ENCODE measurements around the gene TMEFF1. TPM values are rescaled to one million over a fixed set of nuclear protein-coding genes. Genes with fewer than 3 reads are reported as not detected.

The TMEFF1 gene
- total RNA-seq, 1 experiment from 2014 or later: 3.3 TPM

DNA sequence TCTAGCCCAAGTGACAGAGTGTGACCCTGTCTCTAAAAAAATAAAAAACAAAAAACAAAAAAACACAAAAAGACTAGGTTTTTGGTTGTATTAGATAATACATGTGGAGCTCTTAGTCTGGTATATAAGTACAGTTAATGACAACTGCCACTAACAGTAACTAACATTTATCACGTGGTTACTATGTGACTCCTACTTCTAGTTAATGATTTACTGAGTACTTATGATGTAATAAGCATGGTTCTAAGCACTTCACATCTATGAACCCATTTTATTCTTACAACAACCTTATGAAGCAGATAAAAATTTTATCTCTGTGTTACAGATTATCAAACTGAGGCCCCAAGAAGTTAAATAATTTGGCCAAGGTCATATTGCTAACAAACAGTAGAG lies 6.1 kb upstream of the TMEFF1 start:
- no peak overlapping the region for H3K4me3 ChIP-seq (replicated peaks in 1 of 2; ENCODE audit: low read depth in 1 of 2, low read length in 2 of 2)
- no peaks in the 10 kb centered on the region for H4K20me1 ChIP-seq (ENCODE audit: insufficient read depth)
- POLR2A ChIA-PET: no interaction called here
- H2AFZ ChIP-seq (ENCODE audit: low read depth, low read length, poor library complexity, severe bottlenecking): no peak overlapping the region
- DNase-seq (ENCODE audit: low read depth, low spot score) (no peak), ATAC-seq (no peak)
- no peak overlapping the region for H3K4me2 ChIP-seq (ENCODE audit: low read length)
- H3K36me3 ChIP-seq (ENCODE audit: control insufficient read depth in 1 of 2, insufficient read depth in 2 of 2, low read length in 2 of 2): no peaks in the 10 kb centered on the region
- no peak overlapping the region for H3K27ac ChIP-seq (ENCODE audit: low read depth, low read length)
- no peaks in the 10 kb centered on the region for H3K9me2 ChIP-seq (ENCODE audit: insufficient read depth)
- H3K79me2 ChIP-seq (ENCODE audit: insufficient read depth, low read length): no peaks in the 10 kb centered on the region
- RAD21 ChIA-PET (ENCODE audit: low non-redundant PET in 1 of 2, low total read pairs in 2 of 2, uncharacterized antibody in 2 of 2, unreplicated experiment in 2 of 2): no interaction called here
- intact Hi-C loops (cut with micrococcal nuclease): no loop called here
- H3K27me3 ChIP-seq (ENCODE audit: insufficient read depth, low read length): no peaks in the 10 kb centered on the region
- H3K9me3 ChIP-seq (ENCODE audit: control insufficient read depth in 1 of 2, insufficient read depth in 1 of 2, low read depth in 1 of 2, low read length in 2 of 2): no peaks in the 10 kb centered on the region
- BruUV-seq (replicated peaks): no TSS peak
- TF ChIP-seq TCF7L2 (IDR thresholded peaks at IDR 0.05; ENCODE audit: borderline replicate concordance, extremely low read depth, insufficient read depth, insufficient read length) (no peak), CEBPB (IDR thresholded peaks at IDR 0.05; ENCODE audit: low read depth) (no peak), JUND (IDR thresholded peaks at IDR 0.05) (no peak), YY1 (IDR thresholded peaks at IDR 0.05; ENCODE audit: extremely low read depth, insufficient replicate concordance, low read depth, low read length) (no peak), FOSL1 (IDR thresholded peaks at IDR 0.05; ENCODE audit: low read depth) (no peak), POLR2A (IDR thresholded peaks at IDR 0.05; ENCODE audit: borderline replicate concordance, extremely low read depth, insufficient read depth, insufficient read length) (no peak), SRF (IDR thresholded peaks at IDR 0.05; ENCODE audit: low read depth) (no peak)
- TF ChIP-seq, protein P1, sequence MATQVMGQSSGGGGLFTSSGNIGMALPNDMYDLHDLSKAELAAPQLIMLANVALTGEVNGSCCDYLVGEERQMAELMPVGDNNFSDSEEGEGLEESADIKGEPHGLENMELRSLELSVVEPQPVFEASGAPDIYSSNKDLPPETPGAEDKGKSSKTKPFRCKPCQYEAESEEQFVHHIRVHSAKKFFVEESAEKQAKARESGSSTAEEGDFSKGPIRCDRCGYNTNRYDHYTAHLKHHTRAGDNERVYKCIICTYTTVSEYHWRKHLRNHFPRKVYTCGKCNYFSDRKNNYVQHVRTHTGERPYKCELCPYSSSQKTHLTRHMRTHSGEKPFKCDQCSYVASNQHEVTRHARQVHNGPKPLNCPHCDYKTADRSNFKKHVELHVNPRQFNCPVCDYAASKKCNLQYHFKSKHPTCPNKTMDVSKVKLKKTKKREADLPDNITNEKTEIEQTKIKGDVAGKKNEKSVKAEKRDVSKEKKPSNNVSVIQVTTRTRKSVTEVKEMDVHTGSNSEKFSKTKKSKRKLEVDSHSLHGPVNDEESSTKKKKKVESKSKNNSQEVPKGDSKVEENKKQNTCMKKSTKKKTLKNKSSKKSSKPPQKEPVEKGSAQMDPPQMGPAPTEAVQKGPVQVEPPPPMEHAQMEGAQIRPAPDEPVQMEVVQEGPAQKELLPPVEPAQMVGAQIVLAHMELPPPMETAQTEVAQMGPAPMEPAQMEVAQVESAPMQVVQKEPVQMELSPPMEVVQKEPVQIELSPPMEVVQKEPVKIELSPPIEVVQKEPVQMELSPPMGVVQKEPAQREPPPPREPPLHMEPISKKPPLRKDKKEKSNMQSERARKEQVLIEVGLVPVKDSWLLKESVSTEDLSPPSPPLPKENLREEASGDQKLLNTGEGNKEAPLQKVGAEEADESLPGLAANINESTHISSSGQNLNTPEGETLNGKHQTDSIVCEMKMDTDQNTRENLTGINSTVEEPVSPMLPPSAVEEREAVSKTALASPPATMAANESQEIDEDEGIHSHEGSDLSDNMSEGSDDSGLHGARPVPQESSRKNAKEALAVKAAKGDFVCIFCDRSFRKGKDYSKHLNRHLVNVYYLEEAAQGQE (IDR thresholded peaks at IDR 0.05; ENCODE audit: low read depth): no peak
- TF ChIP-seq, protein P2, sequence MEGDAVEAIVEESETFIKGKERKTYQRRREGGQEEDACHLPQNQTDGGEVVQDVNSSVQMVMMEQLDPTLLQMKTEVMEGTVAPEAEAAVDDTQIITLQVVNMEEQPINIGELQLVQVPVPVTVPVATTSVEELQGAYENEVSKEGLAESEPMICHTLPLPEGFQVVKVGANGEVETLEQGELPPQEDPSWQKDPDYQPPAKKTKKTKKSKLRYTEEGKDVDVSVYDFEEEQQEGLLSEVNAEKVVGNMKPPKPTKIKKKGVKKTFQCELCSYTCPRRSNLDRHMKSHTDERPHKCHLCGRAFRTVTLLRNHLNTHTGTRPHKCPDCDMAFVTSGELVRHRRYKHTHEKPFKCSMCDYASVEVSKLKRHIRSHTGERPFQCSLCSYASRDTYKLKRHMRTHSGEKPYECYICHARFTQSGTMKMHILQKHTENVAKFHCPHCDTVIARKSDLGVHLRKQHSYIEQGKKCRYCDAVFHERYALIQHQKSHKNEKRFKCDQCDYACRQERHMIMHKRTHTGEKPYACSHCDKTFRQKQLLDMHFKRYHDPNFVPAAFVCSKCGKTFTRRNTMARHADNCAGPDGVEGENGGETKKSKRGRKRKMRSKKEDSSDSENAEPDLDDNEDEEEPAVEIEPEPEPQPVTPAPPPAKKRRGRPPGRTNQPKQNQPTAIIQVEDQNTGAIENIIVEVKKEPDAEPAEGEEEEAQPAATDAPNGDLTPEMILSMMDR (IDR thresholded peaks at IDR 0.05 in 2 of 3, conservative IDR thresholded peaks at IDR 0.05 in 1 of 3; ENCODE audit: borderline replicate concordance in 1 of 3, insufficient read depth in 1 of 3, low read depth in 2 of 3, low read length in 2 of 3): no peak
- TF ChIP-seq, protein P3, sequence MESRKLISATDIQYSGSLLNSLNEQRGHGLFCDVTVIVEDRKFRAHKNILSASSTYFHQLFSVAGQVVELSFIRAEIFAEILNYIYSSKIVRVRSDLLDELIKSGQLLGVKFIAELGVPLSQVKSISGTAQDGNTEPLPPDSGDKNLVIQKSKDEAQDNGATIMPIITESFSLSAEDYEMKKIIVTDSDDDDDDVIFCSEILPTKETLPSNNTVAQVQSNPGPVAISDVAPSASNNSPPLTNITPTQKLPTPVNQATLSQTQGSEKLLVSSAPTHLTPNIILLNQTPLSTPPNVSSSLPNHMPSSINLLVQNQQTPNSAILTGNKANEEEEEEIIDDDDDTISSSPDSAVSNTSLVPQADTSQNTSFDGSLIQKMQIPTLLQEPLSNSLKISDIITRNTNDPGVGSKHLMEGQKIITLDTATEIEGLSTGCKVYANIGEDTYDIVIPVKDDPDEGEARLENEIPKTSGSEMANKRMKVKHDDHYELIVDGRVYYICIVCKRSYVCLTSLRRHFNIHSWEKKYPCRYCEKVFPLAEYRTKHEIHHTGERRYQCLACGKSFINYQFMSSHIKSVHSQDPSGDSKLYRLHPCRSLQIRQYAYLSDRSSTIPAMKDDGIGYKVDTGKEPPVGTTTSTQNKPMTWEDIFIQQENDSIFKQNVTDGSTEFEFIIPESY (IDR thresholded peaks at IDR 0.05; ENCODE audit: extremely low read depth, insufficient replicate concordance, low read length): no peak
- H3K4me1 ChIP-seq (ENCODE audit: control insufficient read depth in 1 of 2, insufficient read depth in 2 of 2, low read length in 2 of 2): no peaks in the 10 kb centered on the region
- no peak overlapping the region for H3K9ac ChIP-seq (ENCODE audit: low read length)
- CTCF ChIA-PET: no interaction called here

All from HCT116 (cell line).